Suprapubic skin (tissue), 4 donors: ENCODE data around the gene SOX13.

Experiments used
- CTCF ChIP-seq, 2 donors: fragments of 200-600 bp in 1 of 2; fragments of 450-650 bp in 1 of 2; sonication (generic) in 1 of 2; IDR thresholded peaks; one replicate each; pipeline ENCODE4 v1.5.1; 2016 to 2019; ENCODE audit warnings: antibody characterized with exemption in 2 of 2, mild to moderate bottlenecking in 1 of 2, moderate library complexity in 1 of 2
- POLR2A ChIP-seq, 2 donors: fragments of 450-650 bp; IDR thresholded peaks; one replicate each; pipeline ENCODE4 v1.6.1; 2017; ENCODE audit warnings: antibody characterized with exemption in 2 of 2, mild to moderate bottlenecking in 2 of 2, moderate library complexity in 2 of 2
- POLR2AphosphoS5 ChIP-seq, 3 donors: sonication (generic); formaldehyde crosslinking; IDR thresholded peaks; one replicate each; pipeline ENCODE4 v1.6.1; 2017; ENCODE audit warnings: antibody characterized with exemption in 3 of 3

GRCh38 chr1:204087181-204087892, 14.4 kb downstream of the SOX13 start:
- TF ChIP-seq POLR2A (IDR thresholded peaks at IDR 0.05) (no peak), CTCF (IDR thresholded peaks at IDR 0.05) (no peak), POLR2AphosphoS5 (IDR thresholded peaks at IDR 0.05) (no peak)
